IMR-90 (cell line): Measurements from ENCODE around the gene SLC31A2. TPM values are rescaled to one million over a fixed set of nuclear protein-coding genes. Genes with fewer than 3 reads are reported as not detected.

Experiments used
- ATAC-seq: fragments of 200-7000 bp; cut with Tn5 transposase; 2 replicates; pipeline ENCODE4 v1.9.1; 2020; ENCODE audit warnings: low read depth, mild to moderate bottlenecking, moderate library complexity
- BruUV-seq: library from RNA; stranded (reverse); fragments of 400-500 nt; replicated peaks from 2 replicates; lab custom pipeline; 2021; lab: Mats Ljungman, UMichigan
- CTCF ChIA-PET: fragments of 300-600 bp; formaldehyde crosslinking; extraction: SDS; loops from one replicate; lab custom pipeline; 2021; ENCODE audit warnings: antibody characterized with exemption; lab: Yijun Ruan, JAX
- POLR2A ChIA-PET: fragments of 300-600 bp; sonication (Branson Sonifier 250); formaldehyde crosslinking; loops from one replicate; lab custom pipeline; 2022; ENCODE audit warnings: antibody characterized with exemption; ENCODE audit not compliant: unreplicated experiment; lab: Charles Lee
- DNase-seq: peaks from one replicate; pipeline ENCODE4 v3.0.0; 2013
- H2AFZ ChIP-seq: replicated peaks from 2 replicates; pipeline ENCODE3; 2013; ENCODE audit warnings: low read length, mild to moderate bottlenecking; ENCODE audit not compliant: poor library complexity
- H2AK5ac ChIP-seq: 2 replicates; pipeline ENCODE4 v1.6.1; 2013; ENCODE audit warnings: low read depth, low read length, inconsistent platforms
- H2AK9ac ChIP-seq: replicated peaks from 2 replicates; pipeline ENCODE3; 2013; ENCODE audit warnings: mild to moderate bottlenecking, low read depth, low read length, moderate library complexity; ENCODE audit not compliant: poor library complexity
- H2BK120ac ChIP-seq: 2 replicates; pipeline ENCODE4 v1.6.1; 2013; ENCODE audit warnings: low read depth, low read length, inconsistent platforms
- H2BK15ac ChIP-seq: 3 replicates; pipeline ENCODE4 v1.6.1; 2013; ENCODE audit warnings: low read depth, low read length, inconsistent platforms
- H2BK20ac ChIP-seq: 2 replicates; pipeline ENCODE4 v1.6.1; 2013; ENCODE audit warnings: low read depth, mild to moderate bottlenecking, inconsistent platforms, low read length, moderate library complexity
- H2BK5ac ChIP-seq: 2 replicates; pipeline ENCODE4 v1.6.1; 2013; ENCODE audit warnings: mild to moderate bottlenecking, low read depth, low read length, inconsistent platforms; ENCODE audit not compliant: poor library complexity, severe bottlenecking
- H3K14ac ChIP-seq: replicated peaks from 2 replicates; pipeline ENCODE4 v1.6.1; 2013; ENCODE audit warnings: low read depth, low read length, inconsistent platforms
- H3K18ac ChIP-seq: 2 replicates; pipeline ENCODE4 v1.6.1; 2013; ENCODE audit warnings: low read depth, low read length, control low read depth
- H3K23ac ChIP-seq: 2 replicates; pipeline ENCODE4 v1.6.1; 2013; ENCODE audit warnings: low read depth, low read length, inconsistent platforms
- H3K27ac ChIP-seq: 2 replicates; pipeline ENCODE4 v1.5.1; 2013; ENCODE audit warnings: mild to moderate bottlenecking, control low read depth, low read length; ENCODE audit not compliant: insufficient read depth
- H3K27me3 ChIP-seq: 2 replicates; pipeline ENCODE4 v1.6.1; 2013; ENCODE audit warnings: low read length; ENCODE audit not compliant: control insufficient read depth, insufficient read depth
- H3K36me3 ChIP-seq: 2 replicates; pipeline ENCODE4 v1.6.1; 2013; ENCODE audit warnings: low read length, mixed read lengths; ENCODE audit not compliant: control insufficient read depth, insufficient read depth
- H3K4ac ChIP-seq: 2 replicates; pipeline ENCODE4 v1.6.1; 2013; ENCODE audit warnings: low read depth, low read length, inconsistent platforms
- H3K4me1 ChIP-seq: 2 replicates; pipeline ENCODE4 v1.6.1; 2013; ENCODE audit warnings: low read length, mixed read lengths; ENCODE audit not compliant: control insufficient read depth, insufficient read depth
- H3K4me2 ChIP-seq: 2 replicates; pipeline ENCODE4 v1.6.1; 2013; ENCODE audit warnings: low read depth, mild to moderate bottlenecking, control low read depth, low read length, moderate library complexity
- H3K4me3 ChIP-seq: 2 replicates; pipeline ENCODE4 v1.5.1; 2013; ENCODE audit warnings: low read depth, mild to moderate bottlenecking, control low read depth, low read length, moderate library complexity; ENCODE audit not compliant: insufficient read depth
- H3K56ac ChIP-seq: 2 replicates; pipeline ENCODE4 v1.6.1; 2013; ENCODE audit warnings: low read length, inconsistent platforms; ENCODE audit not compliant: insufficient read depth; ENCODE audit errors: extremely low read depth
- H3K79me1 ChIP-seq, 2 experiments: 2 replicates each; pipeline ENCODE4 v1.6.1; 2013; ENCODE audit warnings: low read length in 2 of 2, inconsistent platforms in 1 of 2, low read depth in 1 of 2
- H3K9ac ChIP-seq: 2 replicates; pipeline ENCODE4 v1.6.1; 2013; ENCODE audit warnings: low read depth, low read length, control low read depth
- H3K9me1 ChIP-seq: 2 replicates; pipeline ENCODE4 v1.6.1; 2013; ENCODE audit warnings: low read length, inconsistent platforms; ENCODE audit not compliant: insufficient read depth
- H3K9me3 ChIP-seq: 2 replicates; pipeline ENCODE4 v1.6.1; 2013; ENCODE audit warnings: low read length; ENCODE audit not compliant: control insufficient read depth, insufficient read depth
- H4K20me1 ChIP-seq: 2 replicates; pipeline ENCODE4 v1.6.1; 2013; ENCODE audit warnings: low read length, inconsistent platforms; ENCODE audit not compliant: insufficient read depth
- H4K5ac ChIP-seq: 2 replicates; pipeline ENCODE4 v1.6.1; 2013; ENCODE audit warnings: mild to moderate bottlenecking, low read depth, low read length, control low read depth
- H4K8ac ChIP-seq, 2 experiments: 2 replicates each; pipeline ENCODE4 v1.6.1; 2013; ENCODE audit warnings: low read depth in 2 of 2, low read length in 2 of 2, control low read depth in 1 of 2, inconsistent platforms in 1 of 2
- H4K91ac ChIP-seq: 2 replicates; pipeline ENCODE4 v1.6.1; 2013; ENCODE audit warnings: low read depth, low read length, inconsistent platforms; ENCODE audit not compliant: insufficient read depth
- MAFK ChIP-seq: IDR thresholded peaks from 2 replicates; pipeline ENCODE4 v1.6.1; 2012; ENCODE audit warnings: low read depth, low read length, improper control_type of control experiment
- RCOR1 ChIP-seq: IDR thresholded peaks from 2 replicates; pipeline ENCODE4 v1.6.1; 2012; ENCODE audit warnings: mild to moderate bottlenecking, low read length, improper control_type of control experiment; ENCODE audit not compliant: insufficient replicate concordance
- WGBS, 2 experiments: methylation state at CpG; one replicate each; pipeline versions ENCODE4 v1.1.5 to v1.1.7; 2013; ENCODE audit warnings: missing lambda C conversion rate in 2 of 2; ENCODE audit not compliant: insufficient read length in 1 of 2; ENCODE audit errors: extremely low coverage in 2 of 2; 5-methylcytosine and 5-hydroxymethylcytosine counted together
- dilution Hi-C: fragments of 300-500 bp; cut with HindIII; formaldehyde crosslinking; loops from one replicate; pipeline ENCODE4 v1.14.3; 2018; ENCODE audit warnings: low sequenced_read_pairs; ENCODE audit not compliant: unreplicated experiment
- in situ Hi-C: fragments of 300-500 bp; cut with MboI; formaldehyde crosslinking; loops from 3 replicates; pipeline ENCODE4 v1.14.3; 2019; ENCODE audit warnings: low sequenced_read_pairs, inconsistent platforms, mixed read lengths
- intact Hi-C: fragments of 100-400 bp; cut with micrococcal nuclease; formaldehyde crosslinking; loops from 2 replicates; pipeline ENCODE4 v1.10.0; 2022
- polyA plus RNA-seq, 3 experiments: library from polyadenylated mRNA; depleted of rRNA; stranded (reverse); fragments of >200 nt; gene quantifications; 2 replicates each; pipeline ENCODE4 v1.2.3, GENCODE V29; 2012; ENCODE audit warnings: low replicate concordance in 1 of 3
- total RNA-seq: library from RNA; depleted of rRNA; stranded (reverse); fragments of >200 nt; gene quantifications from 2 replicates; pipeline ENCODE4 v1.2.3, GENCODE V29; 2012

The SLC31A2 gene
- total and polyA plus RNA-seq, 2 of the 4 experiments (the other 2 are of a cell fraction): 5.1 to 7.2 TPM

- no peaks in the 10 kb centered on the region for H3K9me3 ChIP-seq
- H4K20me1 ChIP-seq: peaks cover 7% of the 10 kb centered on the region; the same call in 1 of the 2 replicates
- H2BK15ac ChIP-seq: no peak overlapping the region
- H4K5ac ChIP-seq: no peak overlapping the region
- no peak for ATAC-seq
- peaks cover 0 to 9% of the 10 kb centered on the region in 2 experiments; a peak in 2 of 4 replicates for H3K79me1 ChIP-seq
- H3K27me3 ChIP-seq: no peaks in the 10 kb centered on the region
- no peak overlapping the region for H2BK5ac ChIP-seq
- H3K9me1 ChIP-seq: peaks cover 22% of the 10 kb centered on the region
- TF ChIP-seq RCOR1 (no peak), MAFK (no peak)
- H2AFZ ChIP-seq: no peak overlapping the region
- no peak overlapping the region for H3K14ac ChIP-seq
- CTCF ChIA-PET: interaction anchor here (0.6 kb wide), 1 partner anchor 50 kb away, joined by 4 read pairs; no protein-coding TSS in a partner anchor
- H3K23ac ChIP-seq: no peak overlapping the region
- no peak overlapping the region for H2BK20ac ChIP-seq
- H3K4me3 ChIP-seq: no peak overlapping the region
- H2AK5ac ChIP-seq: no peak overlapping the region
- WGBS, 2 experiments: no CpG with 5 or more reads among the region's 3 CpGs
- dilution Hi-C loops (no loop called here), in situ Hi-C loops (no loop called here), intact Hi-C loops (no loop called here)
- no peak overlapping the region for H3K18ac ChIP-seq
- POLR2A ChIA-PET: no interaction called here
- no peak overlapping the region for H3K9ac ChIP-seq
- DNase-seq: no peak
- no TSS peak for BruUV-seq
- no peak overlapping the region for H3K4me2 ChIP-seq
- no peak overlapping the region for H4K8ac ChIP-seq
- no peak overlapping the region for H3K4ac ChIP-seq
- H2BK120ac ChIP-seq: no peak overlapping the region
- H3K4me1 ChIP-seq: peaks cover 5% of the 10 kb centered on the region
- H3K36me3 ChIP-seq: peaks cover 32% of the 10 kb centered on the region
- no peak overlapping the region for H2AK9ac ChIP-seq
- H3K27ac ChIP-seq: no peak overlapping the region
- H4K91ac ChIP-seq: no peak overlapping the region
- H3K56ac ChIP-seq: no peak overlapping the region
Measured at GRCh38 chr9:113160571-113160970, 9.8 kb downstream of the SLC31A2 start.
